HepG2 (cell line): ENCODE measurements around the gene VDR. TPM values are rescaled to one million over a fixed set of nuclear protein-coding genes. Genes with fewer than 3 reads are reported as not detected.
A peak's percentile ranks its signal among the peaks of the same experiment; 100 is the strongest.

Experiments
- ASH2L ChIP-seq: fragments of 300-600, 200-600 bp; sonication (generic); IDR thresholded peaks from 2 replicates; pipeline ENCODE4 v1.7.0; 2017; ENCODE audit warnings: low read depth, mild to moderate bottlenecking, moderate library complexity, mixed read lengths, low read length; ENCODE audit not compliant: insufficient read length
- BCLAF1 ChIP-seq: fragments of 450-650 bp; IDR thresholded peaks from 2 replicates; pipeline ENCODE4 v1.6.1; 2017; ENCODE audit warnings: mild to moderate bottlenecking
- FOSL1 ChIP-seq: sonication (generic); formaldehyde crosslinking; IDR thresholded peaks from 2 replicates; pipeline ENCODE4 v1.9.0; 2021; ENCODE audit warnings: missing genetic modification reagents, borderline replicate concordance
- ISL2 ChIP-seq: sonication (generic); formaldehyde crosslinking; IDR thresholded peaks from 2 replicates; pipeline ENCODE4 v1.5.0; 2020; ENCODE audit warnings: missing genetic modification reagents
- MEF2D ChIP-seq: sonication (generic); formaldehyde crosslinking; IDR thresholded peaks from 2 replicates; pipeline ENCODE4 v1.5.1; 2020; ENCODE audit warnings: mild to moderate bottlenecking, missing genetic modification reagents
- MIER2 ChIP-seq: IDR thresholded peaks from 2 replicates; pipeline ENCODE4 v1.6.1; 2016; ENCODE audit warnings: missing biosample characterization, missing genetic modification reagents
- NBN ChIP-seq: fragments of 450-650 bp; conservative IDR thresholded peaks from 2 replicates; pipeline ENCODE4 v1.6.1; 2017
- NFE2L1 ChIP-seq: sonication (generic); formaldehyde crosslinking; IDR thresholded peaks from 2 replicates; pipeline ENCODE4 v1.4.0; 2020; ENCODE audit warnings: missing genetic modification reagents, mild to moderate bottlenecking, borderline replicate concordance
- SMARCE1 ChIP-seq: fragments of 450-650 bp; IDR thresholded peaks from 2 replicates; pipeline ENCODE4 v1.6.1; 2017; ENCODE audit warnings: borderline replicate concordance
- TCF7L2 ChIP-seq: IDR thresholded peaks from 2 replicates; pipeline ENCODE4 v1.6.1; 2011; ENCODE audit warnings: mild to moderate bottlenecking, low read depth, low read length, moderate library complexity
- U2AF1 ChIP-seq: fragments of 200-400 bp; formaldehyde crosslinking; optimal IDR thresholded peaks from 2 replicates; pipeline ENCODE3; 2017; ENCODE audit warnings: mild to moderate bottlenecking, low read depth, low read length
- ZBTB7B ChIP-seq: sonication (generic); formaldehyde crosslinking; IDR thresholded peaks from 2 replicates; pipeline ENCODE4 v1.4.0; 2020; ENCODE audit warnings: missing genetic modification reagents
- ZHX1 ChIP-seq: sonication (generic); formaldehyde crosslinking; IDR thresholded peaks from 2 replicates; pipeline ENCODE4 v1.8.1; 2022; ENCODE audit warnings: low read depth, mild to moderate bottlenecking, missing genetic modification reagents
- ZNF138 ChIP-seq: sonication (generic); formaldehyde crosslinking; IDR thresholded peaks from 2 replicates; pipeline ENCODE4 v1.5.0; 2020; ENCODE audit warnings: mild to moderate bottlenecking, low read depth, missing genetic modification reagents
- ZNF251 ChIP-seq: sonication (generic); formaldehyde crosslinking; IDR thresholded peaks from 2 replicates; pipeline ENCODE4 v1.9.0; 2021; ENCODE audit warnings: mild to moderate bottlenecking, missing genetic modification reagents
- ZNF484 ChIP-seq: sonication (generic); formaldehyde crosslinking; IDR thresholded peaks from 2 replicates; pipeline ENCODE4 v1.5.1; 2020; ENCODE audit warnings: mild to moderate bottlenecking, low read depth, missing genetic modification reagents, borderline replicate concordance
- ZNF619 ChIP-seq: sonication (generic); formaldehyde crosslinking; IDR thresholded peaks from 2 replicates; pipeline ENCODE4 v1.4.0; 2020; ENCODE audit warnings: mild to moderate bottlenecking, missing genetic modification reagents
- ZNF782 ChIP-seq: sonication (generic); formaldehyde crosslinking; IDR thresholded peaks from 2 replicates; pipeline ENCODE4 v1.4.0; 2020; ENCODE audit warnings: missing genetic modification reagents, mild to moderate bottlenecking, borderline replicate concordance
- polyA plus RNA-seq, 8 experiments: library from polyadenylated mRNA; depleted of rRNA in 3 of 8; stranded (reverse) in 7 of 8; unstranded in 1 of 8; fragments of >200 nt; fragmentation: Illumina TruSeq in 4 of 8; extraction: Trizol in 4 of 8; gene quantifications; 2 replicates each; pipeline versions ENCODE4 v1.2.1 to v1.2.3, GENCODE V29; 2011 to 2016; ENCODE audit warnings: low read depth in 4 of 8, missing spikeins in 1 of 8, mixed read lengths in 1 of 8; ENCODE audit not compliant: insufficient read depth in 1 of 8
- total RNA-seq, 5 experiments: library from RNA; depleted of rRNA; stranded (reverse); fragments of >200 nt; fragmentation: Illumina TruSeq; extraction: Trizol; gene quantifications; 2 replicates each; pipeline ENCODE4 v1.2.3, GENCODE V29; 2016; ENCODE audit warnings: low read depth in 1 of 5
- TF ChIP-seq, protein P1 (sequence below): sonication (generic); formaldehyde crosslinking; IDR thresholded peaks from 2 replicates; pipeline ENCODE4 v1.5.0; 2020; ENCODE audit warnings: missing genetic modification reagents
- TF ChIP-seq, protein P2 (sequence below): sonication (generic); formaldehyde crosslinking; IDR thresholded peaks from 2 replicates; pipeline ENCODE4 v1.4.0; 2020; ENCODE audit warnings: mild to moderate bottlenecking, missing genetic modification reagents
- TF ChIP-seq, protein P3 (sequence below): IDR thresholded peaks from 2 replicates; pipeline ENCODE4 v1.6.1; 2016; ENCODE audit warnings: mild to moderate bottlenecking, missing biosample characterization, missing genetic modification reagents

VDR gene
- total and polyA plus RNA-seq, 2 of the 13 experiments (the other 11 are each of a cell fraction or from before 2014, with no cell fraction given): 0.08 to 0.33 TPM

- no peak for TF ChIP-seq ASH2L
- no peak for TF ChIP-seq ZNF619 (CRISPR knock-in tag)
- TF ChIP-seq, protein P1, sequence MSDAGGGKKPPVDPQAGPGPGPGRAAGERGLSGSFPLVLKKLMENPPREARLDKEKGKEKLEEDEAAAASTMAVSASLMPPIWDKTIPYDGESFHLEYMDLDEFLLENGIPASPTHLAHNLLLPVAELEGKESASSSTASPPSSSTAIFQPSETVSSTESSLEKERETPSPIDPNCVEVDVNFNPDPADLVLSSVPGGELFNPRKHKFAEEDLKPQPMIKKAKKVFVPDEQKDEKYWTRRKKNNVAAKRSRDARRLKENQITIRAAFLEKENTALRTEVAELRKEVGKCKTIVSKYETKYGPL (CRISPR knock-in tag): peak; percentile 99
- no peak for TF ChIP-seq U2AF1
- no peak for TF ChIP-seq NFE2L1 (CRISPR knock-in tag)
- no peak for TF ChIP-seq MEF2D (CRISPR knock-in tag)
- TF ChIP-seq, protein P2, sequence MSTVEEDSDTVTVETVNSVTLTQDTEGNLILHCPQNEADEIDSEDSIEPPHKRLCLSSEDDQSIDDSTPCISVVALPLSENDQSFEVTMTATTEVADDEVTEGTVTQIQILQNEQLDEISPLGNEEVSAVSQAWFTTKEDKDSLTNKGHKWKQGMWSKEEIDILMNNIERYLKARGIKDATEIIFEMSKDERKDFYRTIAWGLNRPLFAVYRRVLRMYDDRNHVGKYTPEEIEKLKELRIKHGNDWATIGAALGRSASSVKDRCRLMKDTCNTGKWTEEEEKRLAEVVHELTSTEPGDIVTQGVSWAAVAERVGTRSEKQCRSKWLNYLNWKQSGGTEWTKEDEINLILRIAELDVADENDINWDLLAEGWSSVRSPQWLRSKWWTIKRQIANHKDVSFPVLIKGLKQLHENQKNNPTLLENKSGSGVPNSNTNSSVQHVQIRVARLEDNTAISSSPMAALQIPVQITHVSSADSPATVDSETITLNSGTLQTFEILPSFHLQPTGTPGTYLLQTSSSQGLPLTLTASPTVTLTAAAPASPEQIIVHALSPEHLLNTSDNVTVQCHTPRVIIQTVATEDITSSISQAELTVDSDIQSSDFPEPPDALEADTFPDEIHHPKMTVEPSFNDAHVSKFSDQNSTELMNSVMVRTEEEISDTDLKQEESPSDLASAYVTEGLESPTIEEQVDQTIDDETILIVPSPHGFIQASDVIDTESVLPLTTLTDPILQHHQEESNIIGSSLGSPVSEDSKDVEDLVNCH (CRISPR knock-in tag): no peak
- no peak for TF ChIP-seq ZHX1
- TF ChIP-seq, protein P3, sequence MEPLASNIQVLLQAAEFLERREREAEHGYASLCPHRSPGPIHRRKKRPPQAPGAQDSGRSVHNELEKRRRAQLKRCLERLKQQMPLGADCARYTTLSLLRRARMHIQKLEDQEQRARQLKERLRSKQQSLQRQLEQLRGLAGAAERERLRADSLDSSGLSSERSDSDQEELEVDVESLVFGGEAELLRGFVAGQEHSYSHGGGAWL: no peak
- TF ChIP-seq SMARCE1: no peak
- no peak for TF ChIP-seq MIER2 (CRISPR knock-in tag)
- no peak for TF ChIP-seq ZNF251 (CRISPR knock-in tag)
- TF ChIP-seq ZNF782 (CRISPR knock-in tag): no peak
- no peak for TF ChIP-seq FOSL1 (CRISPR knock-in tag)
- no peak for TF ChIP-seq ISL2
- no peak; the same call in 1 of the 2 replicates for TF ChIP-seq ZBTB7B (CRISPR knock-in tag)
- no peak for TF ChIP-seq ZNF484 (CRISPR knock-in tag)
- TF ChIP-seq BCLAF1: no peak
- TF ChIP-seq NBN: no peak
- TF ChIP-seq ZNF138 (CRISPR knock-in tag): no peak
- no peak for TF ChIP-seq TCF7L2
Observed at GRCh38 chr12:47870175-47870781, 34.5 kb downstream of the VDR start (continued).
